Measurements from ENCODE around the gene RAPGEF2.
"Not testable (repeated sequence)": the region's sequence is repeated elsewhere in the genome, so short reads cannot be mapped to it uniquely, and the experiment has no call there.

Gene RAPGEF2, protein sequence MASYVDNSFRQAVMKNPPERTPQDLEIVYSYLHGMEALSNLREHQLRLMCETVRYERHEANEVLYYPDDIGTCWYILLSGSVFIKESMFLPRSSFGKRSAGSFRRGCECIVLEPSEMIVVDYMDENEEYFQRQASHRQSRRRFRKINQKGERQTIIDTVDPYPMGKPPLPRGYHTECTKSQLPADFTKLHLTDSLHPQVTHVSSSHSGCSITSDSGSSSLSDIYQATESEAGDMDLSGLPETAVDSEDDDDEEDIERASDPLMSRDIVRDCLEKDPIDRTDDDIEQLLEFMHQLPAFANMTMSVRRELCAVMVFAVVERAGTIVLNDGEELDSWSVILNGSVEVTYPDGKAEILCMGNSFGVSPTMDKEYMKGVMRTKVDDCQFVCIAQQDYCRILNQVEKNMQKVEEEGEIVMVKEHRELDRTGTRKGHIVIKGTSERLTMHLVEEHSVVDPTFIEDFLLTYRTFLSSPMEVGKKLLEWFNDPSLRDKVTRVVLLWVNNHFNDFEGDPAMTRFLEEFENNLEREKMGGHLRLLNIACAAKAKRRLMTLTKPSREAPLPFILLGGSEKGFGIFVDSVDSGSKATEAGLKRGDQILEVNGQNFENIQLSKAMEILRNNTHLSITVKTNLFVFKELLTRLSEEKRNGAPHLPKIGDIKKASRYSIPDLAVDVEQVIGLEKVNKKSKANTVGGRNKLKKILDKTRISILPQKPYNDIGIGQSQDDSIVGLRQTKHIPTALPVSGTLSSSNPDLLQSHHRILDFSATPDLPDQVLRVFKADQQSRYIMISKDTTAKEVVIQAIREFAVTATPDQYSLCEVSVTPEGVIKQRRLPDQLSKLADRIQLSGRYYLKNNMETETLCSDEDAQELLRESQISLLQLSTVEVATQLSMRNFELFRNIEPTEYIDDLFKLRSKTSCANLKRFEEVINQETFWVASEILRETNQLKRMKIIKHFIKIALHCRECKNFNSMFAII (N-terminal part only)

DNA sequence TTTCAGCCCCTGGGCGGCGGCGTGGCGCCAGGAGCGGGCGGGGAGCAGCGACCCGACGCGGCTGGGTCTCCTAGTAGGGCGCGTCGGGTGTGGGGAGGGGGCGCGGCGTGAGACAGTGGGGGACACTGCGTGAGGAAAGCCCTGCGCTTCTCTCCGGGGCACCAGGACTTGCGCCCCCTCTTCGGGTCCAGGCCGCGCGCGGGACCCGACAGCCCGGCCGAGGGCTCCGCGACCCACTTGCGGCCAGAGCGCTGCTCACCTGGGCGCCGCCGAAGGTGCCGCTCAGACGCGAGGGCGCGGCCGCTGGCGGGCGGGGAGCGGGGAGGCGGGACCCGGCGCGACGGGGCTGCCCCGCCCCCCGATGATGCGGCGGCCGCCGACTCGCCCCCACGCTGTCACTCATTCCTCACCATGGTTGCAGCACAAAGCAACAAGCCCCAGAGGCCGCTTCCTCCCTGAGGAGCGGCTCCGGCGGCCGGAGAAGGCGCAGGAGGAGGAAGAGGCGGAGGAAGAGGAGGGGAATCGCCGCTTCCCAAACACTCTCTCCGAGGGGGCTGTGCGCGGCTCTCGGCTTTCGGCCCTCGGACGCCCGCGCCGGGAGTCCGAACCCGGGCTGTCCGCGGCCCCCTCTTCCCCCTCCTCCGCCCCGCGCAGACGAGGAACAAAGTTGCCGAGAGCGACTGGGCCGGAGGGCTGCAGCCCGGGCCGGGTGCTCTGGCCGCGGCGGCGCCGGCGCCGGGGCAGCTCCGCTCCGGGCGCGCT, at the start of gene RAPGEF2:
Gene RAPGEF2 (plus strand): TSS at position 458 of the 762 bp plus-strand sequence. CDS start 1,084 bp downstream, outside the sequence.
- DNase-seq: peak; percentile 81

DNA sequence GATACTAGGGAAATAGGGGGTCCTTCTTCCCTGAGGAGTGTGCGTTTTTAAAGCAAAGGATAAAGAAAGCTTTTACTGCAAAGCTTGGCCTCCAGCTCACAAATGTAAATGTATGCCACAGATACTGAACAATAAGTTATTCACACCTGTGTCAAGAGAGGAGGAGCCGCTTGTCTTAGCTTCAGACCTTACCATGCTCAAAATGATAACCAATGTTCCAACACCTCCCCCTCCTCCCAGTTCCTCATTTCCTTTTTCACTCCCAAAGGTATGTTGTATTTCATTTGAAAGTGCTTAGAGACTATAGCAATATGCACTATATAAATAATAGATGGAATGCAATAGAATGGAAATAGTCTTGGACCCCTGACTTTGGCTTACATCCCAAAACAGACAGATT, 47.0 kb upstream of the RAPGEF2 start:
- no peak for DNase-seq

DNA sequence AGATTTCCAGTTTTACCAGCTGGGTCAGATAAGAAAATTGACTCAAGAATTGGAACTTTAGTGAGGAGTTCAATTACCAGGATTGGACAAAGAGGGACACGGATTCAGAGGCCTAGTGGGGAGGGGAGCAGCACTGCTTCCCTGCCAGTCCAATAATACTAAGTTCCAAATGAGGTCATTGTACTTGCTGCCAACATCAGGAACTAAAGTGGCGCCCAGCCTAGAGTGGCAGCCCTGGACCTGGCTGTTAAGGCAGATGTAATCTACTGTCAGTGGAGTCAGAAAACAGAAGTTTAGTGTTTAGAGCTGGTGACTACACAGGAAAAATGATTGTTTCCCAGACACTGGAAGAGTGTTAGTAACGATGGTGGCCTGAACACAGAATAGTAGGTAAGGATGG, 42.7 kb upstream of the RAPGEF2 start:
- no peak for DNase-seq

DNA sequence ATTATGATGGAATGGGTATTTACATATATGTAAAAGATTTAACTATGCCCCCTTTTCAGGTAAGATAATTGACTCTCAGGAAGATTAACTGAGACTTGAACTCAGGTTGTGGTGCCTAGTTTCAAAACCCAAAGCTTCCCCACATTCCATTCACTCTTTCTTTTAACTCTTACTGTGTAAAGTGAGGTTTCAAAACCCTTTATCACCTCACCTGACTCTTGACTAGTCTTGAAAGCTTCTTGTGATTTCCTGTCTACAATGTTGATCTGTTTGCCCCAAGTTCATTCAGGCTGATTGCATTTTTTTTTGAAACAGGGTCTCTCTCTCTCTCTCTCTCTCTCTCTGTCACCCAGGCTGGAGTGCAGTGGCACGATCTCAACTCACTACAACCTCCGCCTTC, 40.5 kb upstream of the RAPGEF2 start:
- no peak for DNase-seq

DNA sequence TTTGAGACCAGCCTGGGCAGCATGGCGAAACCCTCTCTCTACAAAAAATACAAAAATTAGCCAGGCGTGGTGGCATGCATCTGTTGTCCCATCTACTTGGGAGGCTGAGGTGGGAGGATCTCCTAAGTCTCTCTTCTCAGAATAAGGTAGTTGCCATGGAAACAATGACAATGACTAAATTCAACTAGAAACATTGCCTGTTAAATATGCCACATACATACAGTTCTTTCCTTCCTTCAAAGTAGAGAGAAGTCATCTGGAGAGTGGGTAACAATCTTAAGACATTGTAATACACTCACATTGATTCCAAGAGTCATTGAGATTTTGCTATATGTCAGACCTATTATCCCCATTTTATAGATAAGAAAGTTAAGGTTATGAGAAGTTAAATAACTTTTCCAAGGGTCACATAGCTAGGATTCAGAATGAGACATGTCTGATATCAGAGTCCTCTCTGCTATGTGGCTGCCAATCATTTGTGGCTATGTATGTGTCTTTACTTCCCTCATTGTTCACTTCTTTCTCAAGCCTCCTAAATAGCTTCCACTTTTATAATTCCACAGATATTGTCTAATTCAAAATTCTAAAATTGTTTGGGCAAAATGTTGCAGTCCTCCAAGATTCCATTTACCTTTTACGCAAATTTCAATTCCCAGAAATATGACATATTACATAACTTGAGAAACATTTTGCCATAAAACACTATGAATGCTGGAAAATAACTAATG, 37.2 kb upstream of the RAPGEF2 start:
- DNase-seq: no peak

DNA sequence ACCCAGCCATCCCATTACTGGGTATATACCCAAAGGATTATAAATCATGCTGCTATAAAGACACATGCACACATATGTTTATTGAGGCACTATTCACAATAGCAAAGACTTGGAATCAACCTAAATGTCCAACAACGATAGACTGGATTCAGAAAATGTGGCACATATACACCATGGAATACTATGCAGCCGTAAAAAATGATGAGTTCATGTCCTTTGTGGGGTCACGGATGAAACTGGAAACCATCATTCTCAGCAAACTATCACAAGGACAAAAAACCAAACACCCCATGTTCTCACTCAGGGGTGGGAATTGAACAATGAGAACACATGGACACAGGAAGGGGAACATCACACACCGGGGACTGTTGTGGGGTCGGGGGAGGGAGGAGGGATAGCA, 34.7 kb upstream of the RAPGEF2 start:
- DNase-seq: not testable (repeated sequence)

DNA sequence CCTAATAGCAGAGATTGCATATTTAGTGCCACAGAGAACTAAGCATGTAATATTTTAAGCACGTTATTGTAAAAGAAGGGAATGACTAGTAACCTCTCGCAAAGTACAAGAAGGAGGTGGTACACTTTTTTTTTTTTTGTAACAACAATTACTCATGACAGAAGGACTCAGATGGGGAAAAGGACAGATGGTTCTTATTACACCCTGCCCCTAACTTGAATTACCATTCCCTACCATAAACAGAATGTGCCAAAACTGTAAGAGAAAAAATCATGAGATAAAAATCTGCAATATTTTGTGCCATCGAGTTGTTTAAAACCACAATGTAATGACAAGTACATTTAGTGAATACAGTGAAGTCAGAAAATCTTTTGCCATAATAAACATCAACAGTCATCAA, 33.0 kb upstream of the RAPGEF2 start:
- DNase-seq: no peak

DNA sequence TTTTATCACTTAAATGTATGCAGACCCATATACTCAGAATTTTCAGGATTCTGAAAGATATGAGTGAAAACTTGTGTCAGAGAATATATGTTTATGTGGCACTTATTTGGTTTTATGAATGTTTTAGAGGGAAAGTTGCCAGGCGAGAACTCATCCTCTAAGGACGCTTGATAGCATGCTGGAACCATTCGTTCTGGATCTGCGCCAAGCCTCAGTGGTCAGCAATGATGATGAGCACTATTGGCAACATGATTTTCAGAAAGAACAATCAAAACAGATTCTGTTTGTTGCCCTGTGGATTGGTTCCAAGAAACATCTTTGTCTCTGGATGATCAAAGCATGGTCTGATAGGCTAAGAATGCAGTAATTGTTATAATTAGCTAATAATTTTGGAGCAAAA, 32.1 kb upstream of the RAPGEF2 start:
- DNase-seq: no peak

DNA sequence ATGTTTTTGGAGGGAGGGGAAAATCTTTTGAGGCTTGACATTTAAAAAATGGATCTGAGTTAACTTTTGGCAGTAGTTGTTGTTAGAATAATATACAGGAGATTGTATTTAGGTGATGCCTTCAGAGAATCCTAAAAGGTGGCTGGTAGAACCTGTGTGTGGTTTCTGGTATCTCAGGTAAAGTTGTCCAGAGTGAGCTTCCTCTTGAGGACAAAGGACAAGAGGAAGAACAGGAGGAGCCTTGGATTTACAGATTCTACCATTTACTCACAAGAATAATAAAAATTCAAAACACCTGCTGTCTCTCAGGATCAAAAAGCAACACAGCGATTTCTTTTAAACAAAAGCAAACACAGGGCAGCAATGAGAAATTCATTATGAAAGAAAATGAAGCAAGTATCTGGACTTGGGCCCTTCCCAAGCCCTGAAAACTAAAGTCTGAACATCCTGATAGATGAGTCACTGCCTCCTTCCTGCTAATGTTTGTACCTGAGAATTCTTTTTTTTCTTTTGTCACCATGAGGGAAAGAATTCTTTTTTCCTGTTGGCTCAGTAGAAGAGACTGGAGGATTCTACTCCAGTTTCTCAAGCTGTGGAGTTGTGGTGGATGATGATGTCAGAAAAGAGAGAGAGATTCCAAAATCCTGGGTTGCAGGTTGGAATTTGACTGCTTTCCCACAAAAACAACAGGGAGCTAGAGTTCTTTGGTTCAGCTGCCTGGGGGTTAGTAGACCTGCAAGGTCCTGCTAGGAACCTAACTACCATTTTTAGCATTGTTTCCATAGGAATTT, 31.5 kb upstream of the RAPGEF2 start:
- no peak for DNase-seq

DNA sequence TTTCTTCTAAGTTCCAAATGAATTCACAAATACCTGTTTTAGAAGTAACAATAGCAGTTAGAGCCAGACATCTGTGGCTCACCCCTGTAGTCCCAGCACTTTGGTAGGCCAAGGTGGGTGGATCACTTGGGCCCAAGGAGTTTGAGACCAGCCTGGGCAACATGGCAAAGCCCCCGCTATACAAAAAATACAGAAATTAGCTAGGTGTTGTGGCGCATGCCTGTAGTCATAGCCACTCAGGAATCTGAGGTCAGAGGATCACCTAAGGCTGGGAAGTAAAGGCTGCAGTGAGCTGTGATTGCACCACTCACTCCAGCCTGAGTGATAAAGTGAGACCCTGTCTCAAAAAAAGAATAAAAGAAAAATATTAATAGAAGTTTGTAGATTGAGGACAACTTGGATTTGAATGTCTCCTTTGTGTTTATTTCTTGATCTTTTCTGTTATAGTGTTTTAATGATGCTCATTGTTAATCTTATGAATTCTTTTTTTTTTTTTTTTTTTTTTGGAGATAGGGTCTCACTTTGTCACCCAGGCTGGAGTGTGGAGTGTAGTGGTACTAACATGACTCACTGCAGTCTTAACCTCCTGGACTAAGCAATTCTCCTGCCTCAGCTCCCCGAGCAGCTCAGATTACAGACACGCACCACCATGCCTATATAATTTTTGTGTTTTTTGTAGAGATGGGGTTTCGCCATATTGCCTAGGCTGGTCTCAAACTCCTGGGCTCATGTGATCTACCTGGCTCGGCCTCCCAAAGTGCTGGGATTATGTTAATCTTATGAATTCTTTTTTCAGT, 30.7 kb upstream of the RAPGEF2 start:
- no peak for DNase-seq

DNA sequence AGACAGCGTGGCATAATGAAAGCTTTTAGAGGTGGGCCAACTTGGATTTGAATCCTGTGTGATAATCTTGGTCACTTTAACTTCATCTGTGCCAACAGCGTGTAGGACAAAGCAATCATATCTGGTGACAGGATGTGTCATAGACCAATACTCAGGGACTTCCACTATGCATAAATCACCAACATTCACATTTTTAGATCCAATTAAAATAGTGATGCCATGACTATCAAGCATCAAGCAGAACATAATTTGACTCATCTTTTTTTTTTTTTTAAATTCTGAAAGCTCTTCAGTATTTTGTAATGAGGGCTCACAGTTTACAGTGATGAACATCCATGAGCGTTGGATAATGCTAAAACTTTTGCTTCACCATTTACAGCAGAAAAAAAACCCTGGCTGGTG, 27.3 kb upstream of the RAPGEF2 start:
- DNase-seq: no peak

DNA sequence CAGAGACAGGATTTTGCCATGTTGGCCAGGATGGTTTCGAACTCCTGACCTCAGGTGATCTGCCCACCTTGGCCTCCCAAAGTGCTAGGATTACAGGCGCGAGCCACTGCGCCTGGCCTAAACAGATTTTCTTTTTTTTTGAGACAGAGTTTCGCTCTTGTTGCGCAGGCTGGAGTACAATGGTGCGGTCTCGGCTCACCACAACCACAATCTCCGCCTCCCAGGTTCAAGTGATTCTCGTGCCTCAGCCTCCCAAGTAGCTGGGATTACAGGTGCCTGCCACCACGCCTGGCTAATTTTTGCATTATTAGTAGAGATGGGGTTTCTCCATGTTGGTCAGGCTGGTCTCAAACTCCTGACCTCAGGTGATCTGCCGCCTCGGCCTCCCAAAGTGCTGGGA, 25.9 kb upstream of the RAPGEF2 start:
- not testable (repeated sequence) for DNase-seq

DNA sequence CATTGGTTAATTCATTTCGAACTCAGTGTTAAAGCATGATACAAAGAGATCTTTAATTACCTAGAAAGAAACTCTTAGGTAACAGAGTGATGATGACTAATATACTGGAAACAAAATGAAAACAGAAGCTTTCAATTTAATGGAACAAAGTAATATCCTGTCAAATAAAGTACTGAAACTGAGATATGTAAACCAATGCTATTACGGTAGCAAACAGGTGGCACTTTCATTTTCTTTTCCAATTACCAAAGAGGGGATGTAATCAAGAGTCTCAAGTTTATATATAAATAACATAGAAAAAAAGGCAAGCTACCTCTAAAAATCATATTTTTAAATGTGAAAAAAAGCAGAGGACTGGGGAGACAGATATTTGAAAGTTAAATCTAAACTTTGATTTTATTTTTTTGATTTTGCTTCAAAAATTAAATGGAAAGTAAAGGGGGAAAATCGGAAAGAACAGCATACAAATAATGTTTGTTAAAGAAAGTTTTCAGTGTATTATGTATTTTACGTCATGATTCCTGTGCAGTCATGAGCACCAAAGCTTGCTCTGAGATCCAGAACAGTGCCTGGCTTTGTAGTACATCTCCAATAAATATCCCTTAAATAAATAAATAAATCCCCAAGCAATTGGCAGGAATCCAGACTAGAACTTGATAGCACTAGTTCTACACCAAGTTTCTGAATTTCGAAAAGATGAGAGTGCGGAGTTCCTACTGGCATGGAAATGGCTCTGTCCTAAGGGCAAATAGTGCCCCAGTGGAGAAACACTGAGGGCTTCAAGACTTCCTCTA, 25.0 kb upstream of the RAPGEF2 start:
- no peak for DNase-seq

DNA sequence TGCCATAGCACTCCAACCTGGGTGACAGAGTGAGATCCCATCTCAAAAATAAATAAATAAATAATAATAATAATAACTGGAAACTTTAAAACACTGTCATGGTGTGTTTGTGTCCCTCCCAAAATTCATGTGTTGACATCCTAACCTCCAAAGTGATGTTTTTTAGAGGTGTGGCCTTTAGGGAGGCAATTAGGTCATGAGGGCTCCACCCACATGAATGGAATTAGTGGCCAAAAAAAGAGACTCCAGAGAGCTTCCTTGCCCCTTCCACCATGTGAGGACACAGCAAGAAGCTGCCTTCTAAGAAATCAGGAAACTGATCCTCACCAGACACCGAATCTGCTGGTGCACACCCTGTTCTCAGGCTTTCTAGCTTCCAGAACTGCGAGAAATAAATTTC, 23.8 kb upstream of the RAPGEF2 start:
- no peak for DNase-seq

DNA sequence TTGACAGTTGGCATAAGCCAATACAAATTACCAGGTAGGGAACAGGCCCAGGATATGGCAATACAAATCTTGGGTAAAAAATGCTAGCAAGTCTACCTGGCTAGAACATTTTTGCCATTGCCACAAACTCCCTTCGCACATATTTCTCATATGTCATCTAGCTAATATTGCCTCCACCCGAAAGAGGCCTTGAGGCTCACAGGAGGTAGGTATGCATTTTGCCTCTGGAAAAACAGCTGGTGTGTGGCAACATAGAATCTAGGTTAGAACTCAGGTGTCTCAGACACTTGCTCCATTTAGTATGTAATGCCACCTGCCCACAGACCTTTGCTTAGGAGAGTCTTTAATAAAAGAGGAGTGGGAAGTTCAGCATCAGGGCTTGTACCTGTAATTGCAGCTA, 16.3 kb upstream of the RAPGEF2 start:
- no peak for DNase-seq

DNA sequence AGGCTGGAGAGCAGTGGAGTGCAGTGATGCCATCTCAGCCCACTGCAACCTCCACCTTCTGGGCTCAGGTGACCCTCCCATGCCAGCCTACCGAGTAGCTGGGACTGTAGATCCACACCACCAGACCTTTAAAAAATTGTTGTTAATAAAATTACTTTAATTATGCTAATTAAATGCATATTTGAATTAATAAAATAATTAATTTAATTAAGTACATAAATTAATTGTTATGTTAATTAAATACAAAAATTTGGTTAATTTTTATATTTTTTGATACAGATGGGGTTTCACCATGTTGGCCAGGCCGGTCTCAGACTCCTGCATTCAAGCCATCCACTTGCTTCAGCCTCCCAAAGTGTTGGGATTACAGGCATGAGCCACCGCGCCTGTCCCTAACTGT, 12.6 kb upstream of the RAPGEF2 start:
- DNase-seq: no peak

DNA sequence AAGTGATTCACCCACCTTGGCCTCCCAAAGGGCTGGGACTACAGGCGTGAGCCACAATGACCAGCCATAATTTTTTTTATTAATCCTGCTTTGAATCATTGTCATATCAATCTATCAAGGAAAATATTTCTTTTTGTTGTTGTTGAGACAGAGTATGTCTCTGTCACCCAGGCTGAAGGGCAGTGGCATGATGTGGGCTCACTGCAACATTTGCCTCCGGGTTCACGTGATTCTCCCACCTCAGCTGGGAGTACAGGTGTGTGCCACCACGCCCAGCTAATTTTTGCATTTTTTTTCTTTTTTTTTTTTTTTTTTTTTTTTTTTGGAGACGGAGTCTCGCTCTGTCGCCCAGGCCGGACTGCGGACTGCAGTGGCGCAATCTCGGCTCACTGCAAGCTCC, 8.7 kb upstream of the RAPGEF2 start:
- not testable (repeated sequence) for DNase-seq

DNA sequence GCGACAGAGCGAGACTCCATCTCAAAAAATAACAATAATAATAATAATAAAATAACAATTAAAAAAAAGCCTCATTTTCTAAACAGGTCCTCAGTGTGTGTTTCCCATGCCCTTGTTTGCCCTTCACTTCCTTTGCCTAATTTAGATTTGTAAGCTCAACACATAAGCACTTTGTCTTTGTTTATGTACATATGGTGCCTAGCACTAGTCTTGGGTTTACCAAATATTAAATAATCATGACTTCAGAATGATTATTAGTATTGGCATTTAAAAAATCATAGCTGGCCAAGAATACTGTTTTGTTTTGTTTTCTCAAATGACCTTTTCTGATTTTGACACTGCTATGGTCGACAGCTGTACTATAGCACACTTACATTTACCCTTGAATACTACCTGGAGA, 6.4 kb upstream of the RAPGEF2 start:
- DNase-seq: no peak

DNA sequence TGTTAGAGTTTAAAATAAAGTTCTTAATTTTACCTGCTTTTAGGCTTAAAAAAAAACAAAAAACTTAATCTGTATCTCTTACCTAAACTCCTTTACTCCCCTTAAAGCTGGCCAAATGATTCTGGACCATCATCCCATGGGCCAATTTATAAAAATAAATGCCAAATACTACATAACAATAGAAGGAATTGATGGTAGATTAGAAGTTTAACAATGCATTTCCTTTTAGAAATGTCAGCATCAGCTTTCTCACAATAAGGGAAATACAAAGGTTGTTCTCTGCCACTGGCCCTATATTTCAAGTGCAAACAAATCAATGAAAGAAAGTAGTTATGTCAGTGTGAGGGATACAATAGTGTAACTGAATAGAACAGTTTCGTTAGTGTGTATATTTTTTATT, 5.7 kb upstream of the RAPGEF2 start:
- DNase-seq: no peak

DNA sequence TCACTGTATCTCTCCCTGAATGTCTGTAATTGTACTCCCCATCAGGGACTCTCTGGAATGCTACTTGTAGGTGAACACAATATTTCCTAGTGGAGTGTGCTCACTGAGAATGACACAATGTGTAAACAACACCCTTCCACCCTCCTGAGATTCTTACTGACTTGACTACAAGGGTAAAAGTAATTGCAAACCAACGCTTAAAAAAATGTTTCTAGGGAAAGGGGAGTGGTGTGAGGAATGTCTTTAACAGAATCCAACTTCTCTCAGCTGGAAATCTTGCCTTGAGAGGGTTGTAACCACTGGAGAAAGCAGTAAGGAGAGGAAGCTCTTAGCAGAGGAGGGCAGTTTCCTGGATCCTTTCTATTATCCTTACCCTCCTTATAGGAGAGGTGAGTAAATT, 5.1 kb upstream of the RAPGEF2 start:
- no peak for DNase-seq
